ENCODE data around the gene HPSE2.

HPSE2 gene

GRCh38 chr10:98483658-98484057 is 752.0 kb downstream of the HPSE2 start:
- no peak for DNase-seq

- no peak for DNase-seq
These were observed 753.6 kb downstream of the HPSE2 start for GRCh38 chr10:98482096-98482495.

- no peak for DNase-seq
These were observed 754.2 kb downstream of the HPSE2 start for GRCh38 chr10:98481404-98481945.

GRCh38 chr10:98478430-98479222 is 757.0 kb downstream of the HPSE2 start:
- no peak for DNase-seq

- DNase-seq, result no peak
These were observed 757.8 kb downstream of the HPSE2 start for GRCh38 chr10:98477861-98478260.

- DNase-seq, result no peak
These were observed 761.0 kb downstream of the HPSE2 start for GRCh38 chr10:98474628-98475027.

GRCh38 chr10:98472196-98472595 is 763.5 kb downstream of the HPSE2 start:
- DNase-seq, result no peak

- no peak for DNase-seq
These were observed 764.8 kb downstream of the HPSE2 start for GRCh38 chr10:98470850-98471249.

GRCh38 chr10:98469001-98469931 is 766.4 kb downstream of the HPSE2 start:
- DNase-seq, result no peak

- DNase-seq, result peak; percentile 76
These were observed 767.9 kb downstream of the HPSE2 start for GRCh38 chr10:98467506-98468318.

GRCh38 chr10:98466861-98467505 is 768.7 kb downstream of the HPSE2 start:
- DNase-seq, result no peak

- DNase-seq, result no peak
These were observed 769.8 kb downstream of the HPSE2 start for GRCh38 chr10:98465866-98466265.

GRCh38 chr10:98463976-98464754 is 771.5 kb downstream of the HPSE2 start:
- no peak for DNase-seq

- DNase-seq, result no peak
These were observed 772.6 kb downstream of the HPSE2 start for GRCh38 chr10:98463016-98463415.

GRCh38 chr10:98461500-98461842 is 774.2 kb downstream of the HPSE2 start:
- DNase-seq, result no peak

GRCh38 chr10:98460837-98461499 is 774.7 kb downstream of the HPSE2 start:
- no peak for DNase-seq

- DNase-seq, result no peak
These were observed 776.6 kb downstream of the HPSE2 start for GRCh38 chr10:98458809-98459784.

GRCh38 chr10:98457721-98458120 is 777.9 kb downstream of the HPSE2 start:
- no peak for DNase-seq

GRCh38 chr10:98456686-98457482 is 778.8 kb downstream of the HPSE2 start:
- DNase-seq, result no peak
